ENCODE measurements around the gene FNDC11.

FNDC11 gene

GRCh38 chr20:63531686-63532448, 22.1 kb upstream of the FNDC11 start:
- no peak for DNase-seq (ENCODE audit: low spot score)
- H3K9me3 Mint-ChIP-seq, result no peaks in the 10 kb centered on the region
- H3K4me1 Mint-ChIP-seq (ENCODE audit: low read depth), result peaks cover 3% of the 10 kb centered on the region
- H3K4me3 Mint-ChIP-seq, result no peak overlapping the region
- no peaks in the 10 kb centered on the region for H3K36me3 Mint-ChIP-seq (ENCODE audit: low read depth)
- H3K27me3 Mint-ChIP-seq (ENCODE audit: low read depth), result no peaks in the 10 kb centered on the region
- H3K27ac Mint-ChIP-seq, result no peak overlapping the region

DNA sequence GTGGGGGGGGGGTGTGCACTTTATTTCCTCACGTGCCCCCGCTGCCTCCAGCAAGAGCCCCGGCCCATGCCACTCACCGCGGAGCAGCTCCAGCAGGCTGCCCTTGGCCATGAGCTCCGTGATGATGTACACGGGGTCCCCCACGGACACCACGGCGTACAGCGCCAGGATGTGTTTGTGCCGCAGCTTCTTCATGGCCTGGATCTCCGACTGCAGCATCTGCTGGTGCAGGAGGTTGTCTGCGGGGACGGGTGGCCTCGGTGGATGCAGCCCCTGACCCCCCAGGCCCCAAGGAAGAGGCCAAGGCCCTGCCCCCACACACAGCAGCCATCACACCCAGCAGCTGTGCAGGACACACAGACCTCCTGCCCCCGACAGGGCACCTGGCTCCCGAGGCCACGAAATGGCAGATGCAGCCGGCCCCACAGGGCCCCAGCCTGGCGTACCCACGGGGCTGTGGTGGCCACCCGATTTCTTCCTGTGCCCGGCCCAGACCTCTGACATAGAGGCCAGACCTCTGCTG, 21.4 kb upstream of the FNDC11 start:
- no peak overlapping the region for H3K4me3 Mint-ChIP-seq
- no peaks in the 10 kb centered on the region for H3K9me3 Mint-ChIP-seq
- no peaks in the 10 kb centered on the region for H3K27me3 Mint-ChIP-seq (ENCODE audit: low read depth)
- H3K27ac Mint-ChIP-seq, result no peak overlapping the region
- no peak for DNase-seq (ENCODE audit: low spot score)
- peaks cover 6% of the 10 kb centered on the region for H3K4me1 Mint-ChIP-seq (ENCODE audit: low read depth)
- no peaks in the 10 kb centered on the region for H3K36me3 Mint-ChIP-seq (ENCODE audit: low read depth)

- H3K4me3 Mint-ChIP-seq, result no peak overlapping the region
- H3K9me3 Mint-ChIP-seq, result no peaks in the 10 kb centered on the region
- no peaks in the 10 kb centered on the region for H3K36me3 Mint-ChIP-seq (ENCODE audit: low read depth)
- peaks cover 5% of the 10 kb centered on the region for H3K4me1 Mint-ChIP-seq (ENCODE audit: low read depth)
- DNase-seq (ENCODE audit: low spot score), result no peak
- H3K27me3 Mint-ChIP-seq (ENCODE audit: low read depth), result no peaks in the 10 kb centered on the region
- no peak overlapping the region for H3K27ac Mint-ChIP-seq
Measured at GRCh38 chr20:63533388-63533787, 20.6 kb upstream of the FNDC11 start.

- Mint-ChIP-seq H3K9me3 (no peaks in the 10 kb centered on the region), H3K36me3 (ENCODE audit: low read depth) (no peaks in the 10 kb centered on the region), H3K4me3 (no peak overlapping the region), H3K4me1 (ENCODE audit: low read depth) (peaks cover 5% of the 10 kb centered on the region), H3K27me3 (ENCODE audit: low read depth) (no peaks in the 10 kb centered on the region), H3K27ac (no peak overlapping the region)
- no peak for DNase-seq (ENCODE audit: low spot score)
Measured at GRCh38 chr20:63533871-63534393, 20.0 kb upstream of the FNDC11 start.

DNA sequence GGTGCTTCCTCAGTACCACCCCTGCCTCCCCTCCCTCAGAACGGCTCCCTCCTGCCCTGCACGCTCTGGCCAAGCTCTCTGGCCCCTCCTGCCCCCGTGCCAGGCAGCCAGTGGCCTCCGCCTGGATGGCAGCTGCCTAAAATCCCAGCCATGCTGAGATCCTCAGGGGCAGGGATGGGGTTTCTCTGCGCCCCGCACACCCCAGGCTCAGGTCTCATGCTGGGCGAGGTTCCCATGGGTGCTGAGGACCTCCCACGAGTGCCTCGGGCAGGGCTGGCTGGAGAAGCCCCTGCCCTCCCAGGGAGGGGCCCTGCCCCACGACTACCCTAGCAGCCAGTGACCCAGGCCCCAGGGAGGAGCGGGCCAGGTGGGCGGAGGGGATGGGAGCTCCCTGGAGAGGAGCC, 19.5 kb upstream of the FNDC11 start:
- DNase-seq (ENCODE audit: low spot score), result no peak
- H3K27me3 Mint-ChIP-seq (ENCODE audit: low read depth), result no peaks in the 10 kb centered on the region
- H3K36me3 Mint-ChIP-seq (ENCODE audit: low read depth), result no peaks in the 10 kb centered on the region
- no peak overlapping the region for H3K4me3 Mint-ChIP-seq
- H3K27ac Mint-ChIP-seq, result no peak overlapping the region
- H3K4me1 Mint-ChIP-seq (ENCODE audit: low read depth), result peaks cover 6% of the 10 kb centered on the region
- H3K9me3 Mint-ChIP-seq, result no peaks in the 10 kb centered on the region

DNA sequence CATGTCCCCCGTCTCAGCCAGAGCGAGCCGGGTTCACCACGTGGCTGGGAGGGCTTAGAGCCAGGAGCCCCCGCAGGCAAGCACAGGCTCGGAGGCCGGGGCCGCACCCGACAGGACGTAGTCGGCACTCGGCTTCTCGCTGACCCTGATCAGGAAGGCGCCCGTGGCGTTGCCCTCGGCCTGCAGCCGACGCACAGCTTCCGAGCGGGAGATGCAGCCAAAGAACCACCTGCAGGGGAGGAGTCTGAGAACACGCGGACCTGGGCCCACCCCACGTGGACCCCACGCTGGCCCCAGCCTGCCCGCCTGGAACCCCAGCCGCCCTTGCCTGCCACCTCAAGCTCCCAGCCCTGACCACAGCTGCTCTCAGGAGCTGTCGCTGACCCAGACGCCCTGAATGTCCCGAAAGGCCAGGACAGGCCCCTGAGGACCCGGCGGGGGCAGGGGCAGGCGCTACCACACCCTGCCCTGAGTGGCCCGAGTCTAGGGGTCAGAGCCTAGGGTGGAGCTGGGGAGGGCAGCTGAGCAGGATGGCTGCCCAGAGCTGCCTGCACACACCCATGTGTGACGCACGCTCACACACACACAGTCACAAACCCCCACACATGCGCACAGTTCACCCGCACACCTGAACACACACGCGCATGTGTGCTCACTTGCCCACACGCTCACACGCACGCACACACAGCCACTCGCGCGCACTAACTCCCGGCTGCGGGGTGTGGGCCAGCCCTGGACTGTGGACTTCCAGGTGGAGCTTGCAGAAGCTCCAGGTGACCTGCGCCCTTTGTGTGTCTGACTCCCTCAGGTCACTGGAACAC, 18.9 kb upstream of the FNDC11 start:
- no peaks in the 10 kb centered on the region for H3K27me3 Mint-ChIP-seq (ENCODE audit: low read depth)
- no peak overlapping the region for H3K4me3 Mint-ChIP-seq
- no peak overlapping the region for H3K27ac Mint-ChIP-seq
- peaks cover 6% of the 10 kb centered on the region for H3K4me1 Mint-ChIP-seq (ENCODE audit: low read depth)
- H3K9me3 Mint-ChIP-seq, result no peaks in the 10 kb centered on the region
- no peaks in the 10 kb centered on the region for H3K36me3 Mint-ChIP-seq (ENCODE audit: low read depth)
- no peak for DNase-seq (ENCODE audit: low spot score)

GRCh38 chr20:63536241-63536977, 17.6 kb upstream of the FNDC11 start:
- H3K36me3 Mint-ChIP-seq (ENCODE audit: low read depth), result no peaks in the 10 kb centered on the region
- no peaks in the 10 kb centered on the region for H3K9me3 Mint-ChIP-seq
- no peak for DNase-seq (ENCODE audit: low spot score)
- peak overlapping the region; percentile 68 for H3K27ac Mint-ChIP-seq
- H3K27me3 Mint-ChIP-seq (ENCODE audit: low read depth), result no peaks in the 10 kb centered on the region
- H3K4me3 Mint-ChIP-seq, result no peak overlapping the region
- peaks cover 6% of the 10 kb centered on the region for H3K4me1 Mint-ChIP-seq (ENCODE audit: low read depth)

- H3K27me3 Mint-ChIP-seq (ENCODE audit: low read depth), result no peaks in the 10 kb centered on the region
- H3K4me3 Mint-ChIP-seq, result peak within 1 kb of the TSS; percentile 77
- no peak for DNase-seq (ENCODE audit: low spot score)
- H3K9me3 Mint-ChIP-seq, result no peaks in the 10 kb centered on the region
- no peaks in the 10 kb centered on the region for H3K36me3 Mint-ChIP-seq (ENCODE audit: low read depth)
- H3K27ac Mint-ChIP-seq, result peak within 1 kb of the TSS; percentile 92
- peaks cover 6% of the 10 kb centered on the region for H3K4me1 Mint-ChIP-seq (ENCODE audit: low read depth)
Measured at GRCh38 chr20:63536997-63537524, 16.9 kb upstream of the FNDC11 start, which contains the start of gene PTK6. Gene PTK6, minus strand, starts transcription at chr20:63537376. Its CDS starts 62 bp downstream, at chr20:63537314.

DNA sequence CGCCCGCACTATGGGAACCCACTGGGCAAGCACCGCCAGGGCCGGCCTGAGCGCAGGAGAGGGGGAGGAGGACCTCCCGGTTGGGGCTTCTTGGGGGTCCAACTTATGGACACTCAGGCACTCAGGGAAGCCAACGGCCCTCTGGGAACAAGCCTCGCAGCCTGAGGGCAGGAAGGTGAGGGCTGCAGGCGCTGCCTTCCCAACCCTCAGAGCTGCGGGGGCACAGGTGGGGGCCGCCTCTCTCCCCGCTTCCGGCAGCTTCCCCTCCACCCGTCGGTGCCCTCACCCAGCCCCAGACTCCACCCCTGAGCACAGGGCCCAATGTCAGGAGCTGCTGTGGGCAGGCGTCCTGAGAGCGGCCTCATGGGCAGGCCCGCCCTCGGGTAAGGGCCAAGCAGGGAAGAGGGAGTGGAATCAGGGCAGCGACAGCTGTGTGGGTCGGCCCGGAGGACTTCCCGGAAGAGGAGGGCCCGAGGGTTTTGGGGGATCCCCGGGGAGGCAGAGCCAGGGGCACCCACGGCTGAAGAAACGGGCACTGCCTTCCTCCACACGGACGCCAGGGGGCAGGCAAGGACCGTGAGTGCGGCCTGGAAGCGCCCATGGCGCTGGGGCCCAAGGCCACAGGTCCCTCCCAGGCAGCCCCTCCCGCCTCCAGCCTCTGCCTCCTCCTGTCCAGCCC, 16.3 kb upstream of the FNDC11 start:
- H3K4me1 Mint-ChIP-seq (ENCODE audit: low read depth), result peaks cover 6% of the 10 kb centered on the region
- H3K4me3 Mint-ChIP-seq, result peak overlapping the region; percentile 77
- peak overlapping the region; percentile 92 for H3K27ac Mint-ChIP-seq
- H3K9me3 Mint-ChIP-seq, result no peaks in the 10 kb centered on the region
- no peaks in the 10 kb centered on the region for H3K27me3 Mint-ChIP-seq (ENCODE audit: low read depth)
- H3K36me3 Mint-ChIP-seq (ENCODE audit: low read depth), result no peaks in the 10 kb centered on the region
- DNase-seq (ENCODE audit: low spot score), result peak; percentile 98

GRCh38 chr20:63538204-63539091, 15.5 kb upstream of the FNDC11 start:
- no peaks in the 10 kb centered on the region for H3K36me3 Mint-ChIP-seq (ENCODE audit: low read depth)
- H3K9me3 Mint-ChIP-seq, result no peaks in the 10 kb centered on the region
- no peak for DNase-seq (ENCODE audit: low spot score)
- H3K4me1 Mint-ChIP-seq (ENCODE audit: low read depth), result peaks cover 6% of the 10 kb centered on the region
- H3K27ac Mint-ChIP-seq, result peak overlapping the region; percentile 92
- H3K27me3 Mint-ChIP-seq (ENCODE audit: low read depth), result no peaks in the 10 kb centered on the region
- H3K4me3 Mint-ChIP-seq, result peak overlapping the region; percentile 77

- H3K27ac Mint-ChIP-seq, result no peak overlapping the region
Measured at GRCh38 chr20:63539092-63539430, 14.9 kb upstream of the FNDC11 start.

More at GRCh38 chr20:63539092-63539430, 14.9 kb upstream of the FNDC11 start:
- H3K36me3 Mint-ChIP-seq (ENCODE audit: low read depth), result no peaks in the 10 kb centered on the region
- no peak overlapping the region for H3K4me3 Mint-ChIP-seq
- peaks cover 6% of the 10 kb centered on the region for H3K4me1 Mint-ChIP-seq (ENCODE audit: low read depth)
- H3K27me3 Mint-ChIP-seq (ENCODE audit: low read depth), result peaks cover 3% of the 10 kb centered on the region
- no peak for DNase-seq (ENCODE audit: low spot score)
- no peaks in the 10 kb centered on the region for H3K9me3 Mint-ChIP-seq
